Measurements from ENCODE around the gene SLC47A2.

SLC47A2 gene

DNA sequence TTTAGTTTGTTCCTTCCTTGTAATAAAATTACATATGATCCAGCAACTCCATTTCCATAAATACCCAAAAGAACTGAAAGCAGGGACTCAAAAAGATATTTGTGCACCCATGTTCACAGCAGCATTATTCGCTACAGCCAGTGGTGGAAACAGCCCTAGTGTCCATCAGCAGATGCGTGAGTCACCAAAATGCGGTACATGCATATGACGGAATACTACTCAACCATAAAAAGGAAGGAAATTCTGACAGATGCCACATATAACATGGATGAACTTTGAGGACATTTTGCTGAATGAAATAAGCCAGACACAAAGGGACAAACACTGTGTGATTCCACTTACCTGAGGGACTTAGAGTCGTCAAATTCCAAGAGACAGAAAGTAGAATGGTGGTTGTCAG lies 9.1 kb upstream of the SLC47A2 start:
- DNase-seq, result no peak

DNA sequence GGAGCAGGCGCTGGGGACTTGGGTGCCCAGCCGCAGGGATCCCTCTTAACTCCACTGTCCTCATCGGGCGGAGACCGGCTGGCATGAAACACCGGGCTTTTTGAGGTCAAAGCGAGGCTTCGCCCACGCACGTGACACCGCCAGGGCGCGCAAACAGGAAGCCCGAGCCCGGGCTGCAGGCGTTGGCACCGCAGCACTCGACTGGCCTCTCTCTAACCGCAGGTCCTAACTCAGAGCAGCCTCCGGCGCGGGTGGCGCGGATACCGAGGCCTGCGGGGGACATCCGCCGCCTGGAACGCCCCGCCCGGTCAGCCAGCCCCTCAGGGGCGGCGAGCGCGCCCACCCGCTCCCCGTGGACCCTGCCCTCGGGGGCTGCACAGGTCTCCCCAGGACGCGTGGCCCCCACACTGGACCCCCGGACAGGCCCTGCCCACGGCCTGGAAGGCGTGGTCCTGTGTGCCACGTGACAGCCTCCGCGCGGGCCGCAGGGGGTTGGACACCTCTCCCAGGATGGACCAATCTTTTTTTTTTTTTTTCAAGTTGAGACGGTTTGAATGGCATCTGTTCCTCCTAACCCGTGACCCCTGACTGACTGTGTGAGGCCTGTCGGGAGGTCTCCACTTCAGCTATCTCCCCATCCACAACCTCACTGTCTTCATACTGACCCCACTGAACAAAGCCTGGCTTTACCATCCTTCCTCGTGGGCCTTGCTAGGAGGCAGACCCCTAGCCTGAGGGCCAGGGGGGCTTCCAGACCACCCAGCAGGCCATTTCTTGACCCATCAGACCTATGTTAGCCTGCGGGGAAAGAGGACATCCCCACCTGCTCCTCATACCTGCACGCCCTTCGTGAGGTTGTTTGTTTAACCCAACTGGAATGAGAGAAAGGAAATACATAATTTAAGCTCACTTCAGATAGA lies 8.4 kb upstream of the SLC47A2 start:
- DNase-seq, result peak; percentile 1

- DNase-seq, result no peak
Measured at GRCh38 chr17:19723964-19724363, 7.6 kb upstream of the SLC47A2 start.

- DNase-seq, result no peak
Measured at GRCh38 chr17:19720631-19721426, 4.4 kb upstream of the SLC47A2 start.

DNA sequence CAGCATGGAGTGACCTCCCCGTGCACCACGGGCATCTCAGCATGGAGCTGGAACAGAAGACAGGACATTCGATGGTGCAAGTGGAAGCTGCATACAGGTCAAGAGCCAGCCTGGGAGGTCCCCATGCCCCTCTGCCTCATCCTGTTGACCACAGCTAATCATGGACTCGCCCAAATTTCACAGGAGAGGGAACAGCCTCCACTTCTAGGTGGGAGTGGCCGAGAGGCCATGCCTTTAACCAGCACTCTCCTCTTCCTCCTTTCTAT lies 3.8 kb upstream of the SLC47A2 start:
- DNase-seq, result no peak

DNA sequence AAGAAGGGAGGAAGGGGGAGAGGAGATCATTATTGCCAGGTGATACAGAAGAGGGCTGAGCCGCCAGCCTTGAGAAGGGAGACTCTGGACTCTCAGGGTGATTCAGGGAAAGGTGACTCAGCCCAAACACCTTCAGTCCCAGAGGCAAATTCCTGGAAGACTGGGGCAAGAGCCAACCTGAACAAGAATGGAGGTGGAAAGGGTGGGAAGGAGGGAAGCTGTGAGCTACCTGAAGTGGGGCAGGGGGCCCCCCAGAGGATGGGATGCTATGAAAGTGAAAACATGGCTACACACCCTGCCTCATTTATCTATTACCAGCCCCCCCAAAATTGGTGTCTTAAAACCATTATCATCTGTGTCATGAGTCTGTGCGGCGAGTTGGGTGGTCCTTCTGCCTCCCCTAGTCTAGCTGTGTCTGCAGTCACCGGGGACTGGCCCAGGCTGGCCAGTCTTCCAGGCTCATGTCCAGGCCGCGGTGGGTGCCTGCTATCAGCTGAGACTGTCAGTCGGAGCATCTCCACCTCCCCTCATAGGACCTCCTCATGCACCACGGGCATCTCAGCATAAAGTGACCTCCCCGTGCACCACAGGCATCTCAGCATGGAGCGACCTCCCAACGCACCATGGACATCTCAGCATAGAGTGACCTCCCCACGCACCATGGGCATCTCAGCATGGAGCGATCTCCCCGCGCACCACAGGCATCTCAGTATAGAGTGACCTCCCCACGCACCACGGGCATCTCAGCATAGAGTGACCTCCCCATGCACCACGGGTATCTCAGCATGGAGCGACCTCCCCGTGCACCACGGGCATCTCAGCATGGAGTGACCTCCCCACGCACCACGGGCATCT lies 3.2 kb upstream of the SLC47A2 start:
- DNase-seq, result no peak

- DNase-seq, result no peak
Measured at GRCh38 chr17:19718613-19719354, 2.4 kb upstream of the SLC47A2 start.

- no peak for DNase-seq
Measured at GRCh38 chr17:19718041-19718612, 1.7 kb upstream of the SLC47A2 start.

GRCh38 chr17:19717411-19717908 lies 1.1 kb upstream of the SLC47A2 start:
- DNase-seq, result no peak

DNA sequence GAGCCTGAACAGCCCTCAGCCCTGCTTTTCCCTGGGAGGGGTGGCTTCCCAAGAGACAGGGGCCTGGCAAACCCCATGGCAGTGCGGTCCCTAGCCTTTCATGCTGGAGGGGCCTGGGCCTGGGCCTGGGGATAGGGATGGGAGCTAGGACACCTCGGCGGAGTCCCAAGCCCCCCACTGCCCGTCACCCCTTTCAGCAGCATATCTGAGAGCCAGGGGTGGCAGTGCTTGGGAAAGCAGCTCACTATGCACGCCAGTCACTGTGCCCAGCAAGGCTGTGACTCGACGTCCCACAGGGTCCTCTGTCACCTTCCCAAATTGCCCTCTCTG lies 612 bp upstream of the SLC47A2 start:
- no peak for DNase-seq

GRCh38 chr17:19714542-19715411 lies 1.6 kb downstream of the SLC47A2 start:
- DNase-seq, result no peak

GRCh38 chr17:19713901-19714361 lies 2.5 kb downstream of the SLC47A2 start:
- no peak for DNase-seq

- DNase-seq, result no peak
Measured at GRCh38 chr17:19713462-19713861, 2.9 kb downstream of the SLC47A2 start.

DNA sequence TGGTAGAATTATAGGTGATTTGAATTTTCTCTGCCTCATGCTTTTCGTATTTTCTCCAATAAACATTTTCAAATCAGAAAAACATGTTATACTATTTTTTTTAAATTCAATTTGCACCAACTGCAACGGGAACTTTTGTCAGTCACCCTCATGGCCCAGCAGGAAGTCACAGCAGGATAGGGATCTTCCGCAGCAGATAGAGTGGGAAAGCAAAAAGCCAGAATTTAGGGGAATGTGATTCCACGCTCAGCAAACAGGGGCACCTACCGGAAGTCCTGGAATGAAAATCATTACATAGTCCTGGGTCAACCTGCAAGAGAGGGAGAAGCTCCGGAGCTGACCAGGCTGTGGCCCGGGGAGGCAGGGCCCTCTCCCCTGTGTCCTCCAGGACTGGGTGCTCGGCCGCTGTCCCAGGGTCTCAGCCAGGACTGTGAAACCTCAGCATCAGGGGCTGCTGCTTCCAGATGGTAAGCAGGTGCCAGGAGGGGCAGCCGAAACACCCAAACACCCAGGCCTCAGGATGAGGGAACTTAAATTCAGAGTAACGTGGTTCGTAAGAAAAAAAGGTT lies 3.9 kb downstream of the SLC47A2 start:
- no peak for DNase-seq

DNA sequence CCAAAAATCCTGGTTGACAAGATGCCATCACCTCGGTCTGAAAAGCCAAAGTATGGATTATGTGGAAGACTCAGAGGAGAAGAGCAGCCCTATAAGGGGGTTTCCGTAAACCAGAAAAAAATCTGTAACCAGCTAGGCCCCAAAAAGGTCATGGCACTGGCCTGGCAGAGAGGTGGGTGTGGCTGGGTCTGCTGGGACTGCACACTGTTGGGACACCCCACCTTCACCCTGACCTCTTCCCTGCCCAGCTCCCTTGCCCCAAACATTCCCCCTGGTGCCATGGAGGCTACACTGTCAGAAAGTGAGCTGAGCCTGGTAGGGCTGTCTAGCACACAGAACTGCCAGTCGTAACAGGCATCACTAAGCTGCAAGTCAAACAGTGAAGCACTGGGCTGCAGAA lies 6.5 kb downstream of the SLC47A2 start:
- no peak for DNase-seq

DNA sequence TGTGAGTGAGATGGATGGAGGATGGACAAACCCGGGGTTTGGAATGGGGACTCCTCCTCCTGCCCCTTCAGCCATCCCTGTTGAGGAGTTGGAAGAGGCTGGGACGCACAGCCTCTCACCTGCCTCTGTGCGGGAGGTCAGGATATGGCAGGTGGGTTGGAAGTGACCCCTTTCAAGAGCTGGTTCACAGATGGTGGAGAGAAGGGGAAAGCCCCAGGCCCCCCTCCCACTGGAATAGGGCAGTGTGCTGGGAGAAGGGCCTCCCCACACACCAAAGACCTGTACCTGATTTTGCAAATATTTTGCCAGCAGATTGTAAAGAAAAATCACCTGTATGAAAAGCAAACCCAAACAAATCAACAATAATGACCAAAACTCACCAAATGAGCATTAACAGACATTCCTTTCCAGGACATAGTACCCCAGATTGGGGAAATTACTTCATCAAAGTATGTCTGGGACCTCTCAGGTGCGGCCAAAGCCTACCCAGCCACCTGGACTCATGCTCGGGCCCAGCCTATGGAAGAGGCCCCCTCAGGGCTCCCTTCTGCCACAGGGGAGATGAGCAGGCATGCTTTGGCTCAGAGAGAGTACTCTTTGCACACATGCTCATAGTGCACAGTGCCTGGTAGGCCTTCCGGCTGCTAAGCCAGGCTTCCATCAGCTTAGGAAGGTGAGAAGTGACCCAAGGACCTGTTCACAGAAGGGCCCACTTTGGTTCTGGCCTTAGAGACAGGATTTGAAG lies 7.8 kb downstream of the SLC47A2 start:
- no peak for DNase-seq

DNA sequence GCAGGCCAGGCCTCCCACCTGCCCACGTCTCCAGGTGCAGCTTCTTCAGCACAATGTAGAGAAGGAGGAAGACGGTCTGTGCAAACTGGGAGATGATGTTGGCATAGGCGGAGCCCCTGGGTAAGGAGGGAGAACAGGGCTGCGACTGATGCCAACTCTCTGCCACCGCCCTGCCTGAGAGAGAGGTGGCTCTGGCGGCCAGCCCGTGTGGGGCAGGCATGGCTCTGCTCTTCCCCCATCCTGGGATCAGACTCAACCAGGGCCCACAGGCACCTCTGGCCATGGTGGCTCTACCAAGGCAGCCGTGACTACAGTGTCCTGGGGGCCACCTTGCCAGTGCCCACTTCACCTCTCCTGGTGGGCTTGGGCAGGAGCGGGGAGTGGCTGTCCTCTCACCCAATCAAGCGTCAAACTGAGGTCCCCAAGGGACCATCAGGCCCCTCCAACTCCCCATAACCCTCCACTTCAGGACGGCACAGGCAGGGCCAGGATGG lies 8.6 kb downstream of the SLC47A2 start:
- DNase-seq, result no peak

GRCh38 chr17:19706791-19707727 lies 9.3 kb downstream of the SLC47A2 start:
- DNase-seq, result no peak
